Panc1 (cell line): Measurements from ENCODE around the gene NLRP6. TPM values are rescaled to one million over a fixed set of nuclear protein-coding genes. Genes with fewer than 3 reads are reported as not detected.
"Not testable (repeated sequence)": the region's sequence is repeated elsewhere in the genome, so short reads cannot be mapped to it uniquely, and the experiment has no call there.

Source experiments
- ATAC-seq: fragments of 200-7000 bp; cut with Tn5 transposase; 2 replicates; pipeline ENCODE4 v1.9.1; 2020; ENCODE audit warnings: mild to moderate bottlenecking, moderate library complexity
- BruUV-seq: library from RNA; stranded (reverse); fragments of 400-500 nt; replicated peaks from 2 replicates; lab custom pipeline; 2021; lab: Mats Ljungman, UMichigan
- CTCF ChIA-PET: fragments of 300-600 bp; sonication (Branson Sonifier 250); formaldehyde crosslinking; loops from one replicate; lab custom pipeline; 2022; ENCODE audit warnings: antibody characterized with exemption; lab: Charles Lee
- POLR2A ChIA-PET: fragments of 300-600 bp; sonication (Branson Sonifier 250); formaldehyde crosslinking; loops from one replicate; lab custom pipeline; 2022; ENCODE audit warnings: antibody characterized with exemption; lab: Charles Lee
- DNase-seq: peaks from one replicate; pipeline ENCODE4 v3.0.0-alpha.2; 2010; ENCODE audit warnings: low read depth, low spot score
- H3K27ac ChIP-seq: 2 replicates; pipeline ENCODE4 v1.5.1; 2011; ENCODE audit warnings: mild to moderate bottlenecking, low read length, inconsistent platforms
- H3K27me3 ChIP-seq: fragments of 200-500 bp; sonication (Bioruptor generic); 2 replicates; pipeline ENCODE4 v1.6.0; 2014; ENCODE audit warnings: low read length, inconsistent platforms; ENCODE audit not compliant: control insufficient read depth, insufficient read depth
- H3K36me3 ChIP-seq: fragments of 200-500 bp; sonication (Bioruptor generic); 2 replicates; pipeline ENCODE4 v1.5.1; 2014; ENCODE audit warnings: inconsistent platforms, mild to moderate bottlenecking, low read length, moderate library complexity; ENCODE audit not compliant: control insufficient read depth, insufficient read depth
- H3K4me1 ChIP-seq: 2 replicates; pipeline ENCODE4 v1.5.1; 2011; ENCODE audit warnings: inconsistent platforms, mild to moderate bottlenecking, low read length, moderate library complexity; ENCODE audit not compliant: control insufficient read depth, insufficient read depth
- H3K4me3 ChIP-seq, 2 experiments: 2 replicates each; pipeline ENCODE4 v1.5.1; 2011 to 2012; ENCODE audit warnings: low read depth in 2 of 2, low read length in 2 of 2, mild to moderate bottlenecking in 2 of 2, inconsistent platforms in 1 of 2, moderate library complexity in 1 of 2
- H3K9me3 ChIP-seq: fragments of 200-500 bp; sonication (Bioruptor generic); 2 replicates; pipeline ENCODE4 v1.5.1; 2014; ENCODE audit warnings: low read depth, mild to moderate bottlenecking, inconsistent platforms, low read length, moderate library complexity; ENCODE audit not compliant: control insufficient read depth, insufficient read depth
- CTCF ChIP-seq: fragments of 450-650 bp; IDR thresholded peaks from 2 replicates; pipeline ENCODE4 v1.5.1; 2017; ENCODE audit warnings: mild to moderate bottlenecking
- POLR2AphosphoS5 ChIP-seq: IDR thresholded peaks from 2 replicates; pipeline ENCODE4 v1.6.1; 2012; ENCODE audit warnings: mild to moderate bottlenecking, low read depth, low read length, moderate library complexity
- REST ChIP-seq, 2 experiments: IDR thresholded peaks; 2 replicates each; pipeline ENCODE4 v1.6.1; 2011 to 2012; ENCODE audit warnings: low read depth in 2 of 2, control low read depth in 1 of 2, low read length in 1 of 2, mild to moderate bottlenecking in 1 of 2, moderate library complexity in 1 of 2; ENCODE audit not compliant: insufficient read depth in 1 of 2
- SIN3A ChIP-seq: IDR thresholded peaks from 2 replicates; pipeline ENCODE4 v1.6.1; 2012; ENCODE audit warnings: low read depth, mild to moderate bottlenecking, low read length, moderate library complexity, borderline replicate concordance; ENCODE audit not compliant: insufficient read depth
- TCF7L2 ChIP-seq: IDR thresholded peaks from 2 replicates; pipeline ENCODE4 v1.6.1; 2011; ENCODE audit warnings: mild to moderate bottlenecking, low read depth, low read length, inconsistent platforms
- in situ Hi-C: cut with HindIII; loops from 2 replicates; pipeline ENCODE4 v1.10.0; 2016; ENCODE audit warnings: low sequenced_read_pairs, low pct_unique_long_range_greater_than_20kb
- intact Hi-C: fragments of 100-400 bp; cut with micrococcal nuclease; formaldehyde crosslinking; loops from one replicate; pipeline ENCODE4 v1.10.0; 2022; ENCODE audit not compliant: unreplicated experiment
- total RNA-seq: library from RNA; stranded (reverse); gene quantifications from one replicate; pipeline ENCODE4 v1.2.1, GENCODE V29; 2021; ENCODE audit not compliant: unreplicated experiment

Gene NLRP6
- total RNA-seq, 1 experiment from 2014 or later, result 0.59 TPM

- no peak for DNase-seq
- ChIA-PET CTCF (no interaction called here), POLR2A (no interaction called here)
- no peaks in the 10 kb centered on the region for H3K9me3 ChIP-seq
- BruUV-seq, result no TSS peak
- no peak for ATAC-seq
- no peak overlapping the region for H3K27ac ChIP-seq
- no peak overlapping the region for H3K4me3 ChIP-seq
- TF ChIP-seq SIN3A (no peak), REST (IDR thresholded peaks at IDR 0.05; ENCODE audit: insufficient read depth in 1 of 2, low read depth in 2 of 2, low read length in 1 of 2) (no peak)
- in situ Hi-C loops, result no loop called here
- intact Hi-C loops, result no loop called here
- peaks cover 3% of the 10 kb centered on the region for H3K27me3 ChIP-seq
- H3K36me3 ChIP-seq, result no peaks in the 10 kb centered on the region
- H3K4me1 ChIP-seq, result peaks cover 20% of the 10 kb centered on the region
Measured at GRCh38 chr11:285021-285893, 7.0 kb downstream of the NLRP6 start.

- ATAC-seq, result no peak
- Histone ChIP-seq H3K36me3 (no peaks in the 10 kb centered on the region), H3K4me3 (no peak overlapping the region), H3K27ac (no peak overlapping the region), H3K9me3 (no peaks in the 10 kb centered on the region), H3K4me1 (peaks cover 23% of the 10 kb centered on the region), H3K27me3 (peaks cover 1% of the 10 kb centered on the region; the same call in 1 of the 2 replicates)
- ChIA-PET POLR2A (interaction anchor here (0.6 kb wide), 1 partner anchor 74 kb away, joined by 3 read pairs; no protein-coding TSS in a partner anchor), CTCF (no interaction called here)
- TF ChIP-seq REST (IDR thresholded peaks at IDR 0.05; ENCODE audit: insufficient read depth in 1 of 2, low read depth in 2 of 2, low read length in 1 of 2) (no peak), POLR2AphosphoS5 (no peak), SIN3A (no peak), TCF7L2 (no peak), CTCF (no peak)
- DNase-seq, result no peak
- BruUV-seq, result no TSS peak
- intact Hi-C loops (no loop called here), in situ Hi-C loops (no loop called here)
Measured at GRCh38 chr11:285894-286220, 7.7 kb downstream of the NLRP6 start.

GRCh38 chr11:286977-287820, 9.0 kb downstream of the NLRP6 start:
- H3K9me3 ChIP-seq, H3K36me3 ChIP-seq, CTCF ChIA-PET, BruUV-seq, DNase-seq, H3K27me3 ChIP-seq, H3K27ac ChIP-seq, intact Hi-C loops, in situ Hi-C loops, ATAC-seq: not testable (repeated sequence)
- H3K4me1 ChIP-seq, result peaks cover 23% of the 10 kb centered on the region
- H3K4me3 ChIP-seq, result peak overlapping the region in 1 of 2 experiments; percentile 83; a peak in 1 of 4 replicates
- POLR2A ChIA-PET, result interaction anchor here (0.6 kb wide), 1 partner anchor 47 kb away, joined by 5 read pairs; no protein-coding TSS in a partner anchor
